H1 (cell line): ENCODE results near the gene PHTF2. TPM values are rescaled to one million over a fixed set of nuclear protein-coding genes. Genes with fewer than 3 reads are reported as not detected.

Experiments used
- CBX8 ChIP-seq: fragments of 300-800, 300-1000 bp; sonication (generic); IDR thresholded peaks from 2 replicates; pipeline ENCODE4 v1.7.1; 2016; ENCODE audit warnings: low read depth, low read length, borderline replicate concordance
- EGR1 ChIP-seq: IDR thresholded peaks from 2 replicates; pipeline ENCODE4 v1.6.1; 2011; ENCODE audit warnings: low read depth, low read length, borderline replicate concordance
- KDM4A ChIP-seq: IDR thresholded peaks from one replicate; pipeline ENCODE4 v1.7.1; 2012; ENCODE audit warnings: low read depth, mild to moderate bottlenecking, moderate library complexity, low read length, inconsistent platforms; ENCODE audit not compliant: severe bottlenecking
- NRF1 ChIP-seq: IDR thresholded peaks from 2 replicates; pipeline ENCODE4 v1.6.1; 2011; ENCODE audit warnings: mild to moderate bottlenecking, low read depth, low read length, improper control_type of control experiment
- SP4 ChIP-seq: IDR thresholded peaks from 2 replicates; pipeline ENCODE4 v1.6.1; 2012; ENCODE audit warnings: low read length, inconsistent platforms
- polyA plus RNA-seq, 7 experiments: library from polyadenylated mRNA; depleted of rRNA in 3 of 7; stranded (reverse) in 5 of 7; unstranded in 2 of 7; fragments of >200 nt in 5 of 7; fragments of 200-250 nt in 2 of 7; gene quantifications; 1 replicate in 5 of 7; 2 replicates in 1 of 7; 4 replicates in 1 of 7; pipeline versions ENCODE4 v1.2.1 to v1.2.3, GENCODE V29; 2011 to 2013; ENCODE audit warnings: missing spikeins in 2 of 7, mixed read lengths in 2 of 7
- total RNA-seq: library from RNA; stranded (reverse); fragmentation: NEBNext Ultra II Directional; extraction: Animal tissue kit (Norgen Biotek cat#: 25700); gene quantifications from 2 replicates; pipeline ENCODE4 v1.2.1, GENCODE V29; 2021
- TF ChIP-seq, protein P1 (sequence below), 3 experiments: IDR thresholded peaks; 1 replicate in 2 of 3; 2 replicates in 1 of 3; pipeline versions ENCODE4 v1.5.1 to v1.6.1; 2011; ENCODE audit warnings: low read length in 3 of 3, mild to moderate bottlenecking in 3 of 3, inconsistent platforms in 2 of 3, low read depth in 1 of 3, moderate library complexity in 1 of 3; ENCODE audit not compliant: insufficient read depth in 1 of 3; ENCODE audit errors: control extremely low read depth in 1 of 3
- TF ChIP-seq, protein P2 (sequence below): fragments of 300-600 bp; sonication (generic); IDR thresholded peaks from 2 replicates; pipeline ENCODE4 v1.7.1; 2012; ENCODE audit warnings: low read length, moderate library complexity, mild to moderate bottlenecking, inconsistent platforms; ENCODE audit not compliant: insufficient replicate concordance

The PHTF2 gene
- total and polyA plus RNA-seq, 2 of the 8 experiments (the other 6 are each of a cell fraction or from before 2014, with no cell fraction given): 9.0 to 25.4 TPM

DNA sequence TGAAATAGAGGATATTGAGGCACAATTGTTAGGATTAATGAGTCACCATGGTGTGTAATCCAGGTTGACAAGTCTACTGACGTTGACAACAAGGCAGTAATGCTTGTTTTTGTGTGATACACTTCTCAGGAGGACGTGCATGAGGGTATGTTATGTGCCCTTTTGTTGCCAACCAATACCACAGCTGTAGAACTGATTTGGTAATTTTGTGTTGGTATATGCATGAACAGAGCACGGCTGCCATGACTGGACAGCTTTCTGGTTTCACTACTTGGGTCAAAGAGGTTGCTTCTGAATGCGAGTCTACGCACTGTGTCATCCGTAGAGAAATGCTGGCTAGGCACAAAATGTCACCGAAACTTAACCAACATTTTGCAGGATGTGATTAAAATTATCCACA, 32.9 kb downstream of the PHTF2 start (continued):
- no peak for TF ChIP-seq CBX8
- TF ChIP-seq, protein P1, sequence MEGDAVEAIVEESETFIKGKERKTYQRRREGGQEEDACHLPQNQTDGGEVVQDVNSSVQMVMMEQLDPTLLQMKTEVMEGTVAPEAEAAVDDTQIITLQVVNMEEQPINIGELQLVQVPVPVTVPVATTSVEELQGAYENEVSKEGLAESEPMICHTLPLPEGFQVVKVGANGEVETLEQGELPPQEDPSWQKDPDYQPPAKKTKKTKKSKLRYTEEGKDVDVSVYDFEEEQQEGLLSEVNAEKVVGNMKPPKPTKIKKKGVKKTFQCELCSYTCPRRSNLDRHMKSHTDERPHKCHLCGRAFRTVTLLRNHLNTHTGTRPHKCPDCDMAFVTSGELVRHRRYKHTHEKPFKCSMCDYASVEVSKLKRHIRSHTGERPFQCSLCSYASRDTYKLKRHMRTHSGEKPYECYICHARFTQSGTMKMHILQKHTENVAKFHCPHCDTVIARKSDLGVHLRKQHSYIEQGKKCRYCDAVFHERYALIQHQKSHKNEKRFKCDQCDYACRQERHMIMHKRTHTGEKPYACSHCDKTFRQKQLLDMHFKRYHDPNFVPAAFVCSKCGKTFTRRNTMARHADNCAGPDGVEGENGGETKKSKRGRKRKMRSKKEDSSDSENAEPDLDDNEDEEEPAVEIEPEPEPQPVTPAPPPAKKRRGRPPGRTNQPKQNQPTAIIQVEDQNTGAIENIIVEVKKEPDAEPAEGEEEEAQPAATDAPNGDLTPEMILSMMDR (IDR thresholded peaks at IDR 0.05; ENCODE audit: control extremely low read depth in 1 of 3, insufficient read depth in 1 of 3, low read depth in 1 of 3, low read length in 3 of 3): no peak
- no peak for TF ChIP-seq NRF1
- TF ChIP-seq KDM4A: no peak
- TF ChIP-seq SP4: no peak
- TF ChIP-seq, protein P2, sequence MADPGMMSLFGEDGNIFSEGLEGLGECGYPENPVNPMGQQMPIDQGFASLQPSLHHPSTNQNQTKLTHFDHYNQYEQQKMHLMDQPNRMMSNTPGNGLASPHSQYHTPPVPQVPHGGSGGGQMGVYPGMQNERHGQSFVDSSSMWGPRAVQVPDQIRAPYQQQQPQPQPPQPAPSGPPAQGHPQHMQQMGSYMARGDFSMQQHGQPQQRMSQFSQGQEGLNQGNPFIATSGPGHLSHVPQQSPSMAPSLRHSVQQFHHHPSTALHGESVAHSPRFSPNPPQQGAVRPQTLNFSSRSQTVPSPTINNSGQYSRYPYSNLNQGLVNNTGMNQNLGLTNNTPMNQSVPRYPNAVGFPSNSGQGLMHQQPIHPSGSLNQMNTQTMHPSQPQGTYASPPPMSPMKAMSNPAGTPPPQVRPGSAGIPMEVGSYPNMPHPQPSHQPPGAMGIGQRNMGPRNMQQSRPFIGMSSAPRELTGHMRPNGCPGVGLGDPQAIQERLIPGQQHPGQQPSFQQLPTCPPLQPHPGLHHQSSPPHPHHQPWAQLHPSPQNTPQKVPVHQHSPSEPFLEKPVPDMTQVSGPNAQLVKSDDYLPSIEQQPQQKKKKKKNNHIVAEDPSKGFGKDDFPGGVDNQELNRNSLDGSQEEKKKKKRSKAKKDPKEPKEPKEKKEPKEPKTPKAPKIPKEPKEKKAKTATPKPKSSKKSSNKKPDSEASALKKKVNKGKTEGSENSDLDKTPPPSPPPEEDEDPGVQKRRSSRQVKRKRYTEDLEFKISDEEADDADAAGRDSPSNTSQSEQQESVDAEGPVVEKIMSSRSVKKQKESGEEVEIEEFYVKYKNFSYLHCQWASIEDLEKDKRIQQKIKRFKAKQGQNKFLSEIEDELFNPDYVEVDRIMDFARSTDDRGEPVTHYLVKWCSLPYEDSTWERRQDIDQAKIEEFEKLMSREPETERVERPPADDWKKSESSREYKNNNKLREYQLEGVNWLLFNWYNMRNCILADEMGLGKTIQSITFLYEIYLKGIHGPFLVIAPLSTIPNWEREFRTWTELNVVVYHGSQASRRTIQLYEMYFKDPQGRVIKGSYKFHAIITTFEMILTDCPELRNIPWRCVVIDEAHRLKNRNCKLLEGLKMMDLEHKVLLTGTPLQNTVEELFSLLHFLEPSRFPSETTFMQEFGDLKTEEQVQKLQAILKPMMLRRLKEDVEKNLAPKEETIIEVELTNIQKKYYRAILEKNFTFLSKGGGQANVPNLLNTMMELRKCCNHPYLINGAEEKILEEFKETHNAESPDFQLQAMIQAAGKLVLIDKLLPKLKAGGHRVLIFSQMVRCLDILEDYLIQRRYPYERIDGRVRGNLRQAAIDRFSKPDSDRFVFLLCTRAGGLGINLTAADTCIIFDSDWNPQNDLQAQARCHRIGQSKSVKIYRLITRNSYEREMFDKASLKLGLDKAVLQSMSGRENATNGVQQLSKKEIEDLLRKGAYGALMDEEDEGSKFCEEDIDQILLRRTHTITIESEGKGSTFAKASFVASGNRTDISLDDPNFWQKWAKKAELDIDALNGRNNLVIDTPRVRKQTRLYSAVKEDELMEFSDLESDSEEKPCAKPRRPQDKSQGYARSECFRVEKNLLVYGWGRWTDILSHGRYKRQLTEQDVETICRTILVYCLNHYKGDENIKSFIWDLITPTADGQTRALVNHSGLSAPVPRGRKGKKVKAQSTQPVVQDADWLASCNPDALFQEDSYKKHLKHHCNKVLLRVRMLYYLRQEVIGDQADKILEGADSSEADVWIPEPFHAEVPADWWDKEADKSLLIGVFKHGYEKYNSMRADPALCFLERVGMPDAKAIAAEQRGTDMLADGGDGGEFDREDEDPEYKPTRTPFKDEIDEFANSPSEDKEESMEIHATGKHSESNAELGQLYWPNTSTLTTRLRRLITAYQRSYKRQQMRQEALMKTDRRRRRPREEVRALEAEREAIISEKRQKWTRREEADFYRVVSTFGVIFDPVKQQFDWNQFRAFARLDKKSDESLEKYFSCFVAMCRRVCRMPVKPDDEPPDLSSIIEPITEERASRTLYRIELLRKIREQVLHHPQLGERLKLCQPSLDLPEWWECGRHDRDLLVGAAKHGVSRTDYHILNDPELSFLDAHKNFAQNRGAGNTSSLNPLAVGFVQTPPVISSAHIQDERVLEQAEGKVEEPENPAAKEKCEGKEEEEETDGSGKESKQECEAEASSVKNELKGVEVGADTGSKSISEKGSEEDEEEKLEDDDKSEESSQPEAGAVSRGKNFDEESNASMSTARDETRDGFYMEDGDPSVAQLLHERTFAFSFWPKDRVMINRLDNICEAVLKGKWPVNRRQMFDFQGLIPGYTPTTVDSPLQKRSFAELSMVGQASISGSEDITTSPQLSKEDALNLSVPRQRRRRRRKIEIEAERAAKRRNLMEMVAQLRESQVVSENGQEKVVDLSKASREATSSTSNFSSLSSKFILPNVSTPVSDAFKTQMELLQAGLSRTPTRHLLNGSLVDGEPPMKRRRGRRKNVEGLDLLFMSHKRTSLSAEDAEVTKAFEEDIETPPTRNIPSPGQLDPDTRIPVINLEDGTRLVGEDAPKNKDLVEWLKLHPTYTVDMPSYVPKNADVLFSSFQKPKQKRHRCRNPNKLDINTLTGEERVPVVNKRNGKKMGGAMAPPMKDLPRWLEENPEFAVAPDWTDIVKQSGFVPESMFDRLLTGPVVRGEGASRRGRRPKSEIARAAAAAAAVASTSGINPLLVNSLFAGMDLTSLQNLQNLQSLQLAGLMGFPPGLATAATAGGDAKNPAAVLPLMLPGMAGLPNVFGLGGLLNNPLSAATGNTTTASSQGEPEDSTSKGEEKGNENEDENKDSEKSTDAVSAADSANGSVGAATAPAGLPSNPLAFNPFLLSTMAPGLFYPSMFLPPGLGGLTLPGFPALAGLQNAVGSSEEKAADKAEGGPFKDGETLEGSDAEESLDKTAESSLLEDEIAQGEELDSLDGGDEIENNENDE: no peak
- no peak for TF ChIP-seq EGR1
